Thyroid gland (tissue), 4 donors: Measurements from ENCODE around the gene PLEKHA1.

ENCODE experiments used
- POLR2A ChIP-seq, 2 donors: fragments of 450-650 bp; IDR thresholded peaks; one replicate each; pipeline ENCODE4 v1.6.1; 2017; ENCODE audit warnings: antibody characterized with exemption in 2 of 2, mild to moderate bottlenecking in 2 of 2, moderate library complexity in 1 of 2
- TF ChIP-seq, protein P1 (sequence below), 6 experiments: fragments of 200-600 bp in 3 of 6; fragments of 450-650 bp in 3 of 6; sonication (generic) in 3 of 6; IDR thresholded peaks; one replicate each; pipeline ENCODE4 v1.5.1; 2016 to 2019; ENCODE audit warnings: antibody characterized with exemption in 6 of 6, mild to moderate bottlenecking in 2 of 6, inconsistent platforms in 1 of 6, moderate library complexity in 1 of 6

DNA sequence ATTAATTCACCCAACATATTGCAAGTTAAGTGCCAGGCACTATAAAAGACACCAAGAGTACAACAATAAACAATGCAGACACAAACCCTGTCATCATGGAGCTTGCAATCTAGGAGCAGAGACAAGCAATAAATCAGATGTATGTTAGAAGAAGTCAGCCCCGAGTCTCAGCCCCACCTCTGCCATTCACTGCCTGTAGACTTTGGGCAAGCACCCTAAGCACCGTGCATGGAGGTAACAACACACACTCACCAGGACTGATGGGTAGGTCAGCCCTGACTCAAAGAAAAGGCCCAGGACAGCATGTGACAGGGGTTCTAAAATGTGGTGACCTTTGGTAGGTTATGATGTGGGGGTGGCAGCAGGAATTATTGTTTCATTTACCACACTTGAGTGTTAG, 49.3 kb upstream of the PLEKHA1 start:
- TF ChIP-seq, protein P1, sequence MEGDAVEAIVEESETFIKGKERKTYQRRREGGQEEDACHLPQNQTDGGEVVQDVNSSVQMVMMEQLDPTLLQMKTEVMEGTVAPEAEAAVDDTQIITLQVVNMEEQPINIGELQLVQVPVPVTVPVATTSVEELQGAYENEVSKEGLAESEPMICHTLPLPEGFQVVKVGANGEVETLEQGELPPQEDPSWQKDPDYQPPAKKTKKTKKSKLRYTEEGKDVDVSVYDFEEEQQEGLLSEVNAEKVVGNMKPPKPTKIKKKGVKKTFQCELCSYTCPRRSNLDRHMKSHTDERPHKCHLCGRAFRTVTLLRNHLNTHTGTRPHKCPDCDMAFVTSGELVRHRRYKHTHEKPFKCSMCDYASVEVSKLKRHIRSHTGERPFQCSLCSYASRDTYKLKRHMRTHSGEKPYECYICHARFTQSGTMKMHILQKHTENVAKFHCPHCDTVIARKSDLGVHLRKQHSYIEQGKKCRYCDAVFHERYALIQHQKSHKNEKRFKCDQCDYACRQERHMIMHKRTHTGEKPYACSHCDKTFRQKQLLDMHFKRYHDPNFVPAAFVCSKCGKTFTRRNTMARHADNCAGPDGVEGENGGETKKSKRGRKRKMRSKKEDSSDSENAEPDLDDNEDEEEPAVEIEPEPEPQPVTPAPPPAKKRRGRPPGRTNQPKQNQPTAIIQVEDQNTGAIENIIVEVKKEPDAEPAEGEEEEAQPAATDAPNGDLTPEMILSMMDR (IDR thresholded peaks at IDR 0.05): no peak
- TF ChIP-seq POLR2A (IDR thresholded peaks at IDR 0.05): no peak
